Suprapubic skin (tissue), 4 donors: ENCODE results near the gene GPR132. TPM values are rescaled to one million over a fixed set of nuclear protein-coding genes. Genes with fewer than 3 reads are reported as not detected.
A peak's percentile ranks its signal among the peaks of the same experiment; 100 is the strongest.

Experiments used
- DNase-seq, 2 donors: peaks; one replicate each; pipeline ENCODE4 v3.0.0-alpha.2; 2019; ENCODE audit warnings: low spot score in 2 of 2
- H3K27ac ChIP-seq: fragments of 200-600 bp; sonication (generic); one replicate; pipeline ENCODE4 v1.5.1; 2019
- H3K27me3 ChIP-seq: fragments of 200-600 bp; sonication (generic); one replicate; pipeline ENCODE4 v1.5.1; 2019
- H3K36me3 ChIP-seq: fragments of 200-600 bp; sonication (generic); one replicate; pipeline ENCODE4 v1.5.1; 2019
- H3K4me1 ChIP-seq: fragments of 200-600 bp; sonication (generic); one replicate; pipeline ENCODE4 v1.5.1; 2019
- H3K4me3 ChIP-seq: fragments of 200-600 bp; sonication (generic); one replicate; pipeline ENCODE4 v1.5.1; 2019; ENCODE audit warnings: mild to moderate bottlenecking
- H3K9me3 ChIP-seq: fragments of 200-600 bp; sonication (generic); one replicate; pipeline ENCODE4 v1.5.1; 2019
- CTCF ChIP-seq, 2 donors: fragments of 200-600 bp in 1 of 2; fragments of 450-650 bp in 1 of 2; sonication (generic) in 1 of 2; IDR thresholded peaks; one replicate each; pipeline ENCODE4 v1.5.1; 2016 to 2019; ENCODE audit warnings: antibody characterized with exemption in 2 of 2, mild to moderate bottlenecking in 1 of 2, moderate library complexity in 1 of 2
- EP300 ChIP-seq: sonication (generic); formaldehyde crosslinking; IDR thresholded peaks from one replicate; pipeline ENCODE4 v1.6.1; 2017; ENCODE audit warnings: antibody characterized with exemption
- POLR2A ChIP-seq, 2 donors: fragments of 450-650 bp; IDR thresholded peaks; one replicate each; pipeline ENCODE4 v1.6.1; 2017; ENCODE audit warnings: antibody characterized with exemption in 2 of 2, mild to moderate bottlenecking in 2 of 2, moderate library complexity in 2 of 2
- POLR2AphosphoS5 ChIP-seq, 3 donors: sonication (generic); formaldehyde crosslinking; IDR thresholded peaks; one replicate each; pipeline ENCODE4 v1.6.1; 2017; ENCODE audit warnings: antibody characterized with exemption in 3 of 3
- WGBS: methylation state at CpG from one replicate; pipeline ENCODE4 v1.1.5; 2018; 5-methylcytosine and 5-hydroxymethylcytosine counted together
- total RNA-seq, 4 donors: library from RNA; depleted of rRNA; stranded (reverse); fragments of >200 nt; gene quantifications; one replicate each; pipeline ENCODE4 v1.1.0, GENCODE V29; 2016

The GPR132 gene
- total RNA-seq, 4 donors from 2014 or later: 0.95 to 2.7 (median 1.3) TPM

- Histone ChIP-seq H3K27me3 (peaks cover 38% of the 10 kb centered on the region), H3K27ac (peak overlapping the region; percentile 40), H3K36me3 (no peaks in the 10 kb centered on the region), H3K4me1 (peaks cover 37% of the 10 kb centered on the region), H3K4me3 (peak overlapping the region; percentile 8), H3K9me3 (no peaks in the 10 kb centered on the region)
- peak in 1 of 2 donors; percentile 77 for DNase-seq
- TF ChIP-seq POLR2A (IDR thresholded peaks at IDR 0.05): no peak
- no peak for TF ChIP-seq EP300
- no peak for TF ChIP-seq CTCF (IDR thresholded peaks at IDR 0.05)
- TF ChIP-seq POLR2AphosphoS5 (IDR thresholded peaks at IDR 0.05): no peak
- WGBS: 10% methylated on average over 13 of the region's 24 CpGs
Observed at GRCh38 chr14:105075379-105076295, 10.4 kb upstream of the GPR132 start.

- no peaks in the 10 kb centered on the region for H3K9me3 ChIP-seq
- no peaks in the 10 kb centered on the region for H3K36me3 ChIP-seq
- H3K4me1 ChIP-seq: peaks cover 37% of the 10 kb centered on the region
- WGBS: 20% methylated on average over 2 of the region's 15 CpGs
- H3K27me3 ChIP-seq: peaks cover 38% of the 10 kb centered on the region
- H3K4me3 ChIP-seq: peak overlapping the region; percentile 8
- DNase-seq: peak; percentile 65 to 78
- H3K27ac ChIP-seq: no peak overlapping the region
- TF ChIP-seq POLR2A (IDR thresholded peaks at IDR 0.05) (no peak), EP300 (no peak), CTCF (IDR thresholded peaks at IDR 0.05) (no peak), POLR2AphosphoS5 (IDR thresholded peaks at IDR 0.05) (no peak)
Observed at GRCh38 chr14:105074601-105075053, 9.4 kb upstream of the GPR132 start.

- H3K36me3 ChIP-seq: no peaks in the 10 kb centered on the region
- 79% methylated on average over 11 of the region's 18 CpGs for WGBS
- H3K4me3 ChIP-seq: no peak overlapping the region
- no peak overlapping the region for H3K27ac ChIP-seq
- TF ChIP-seq POLR2AphosphoS5 (IDR thresholded peaks at IDR 0.05): no peak
- TF ChIP-seq POLR2A (IDR thresholded peaks at IDR 0.05): no peak
- no peak for TF ChIP-seq EP300
- no peak for TF ChIP-seq CTCF (IDR thresholded peaks at IDR 0.05)
- H3K9me3 ChIP-seq: no peaks in the 10 kb centered on the region
- peaks cover 35% of the 10 kb centered on the region for H3K4me1 ChIP-seq
- H3K27me3 ChIP-seq: peaks cover 38% of the 10 kb centered on the region
- peak; percentile 62 to 76 for DNase-seq
Observed at GRCh38 chr14:105073720-105074600, 8.7 kb upstream of the GPR132 start.

GRCh38 chr14:105072892-105073719 lies 7.9 kb upstream of the GPR132 start:
- Histone ChIP-seq H3K27me3 (peaks cover 38% of the 10 kb centered on the region), H3K4me3 (no peak overlapping the region), H3K36me3 (no peaks in the 10 kb centered on the region), H3K9me3 (no peaks in the 10 kb centered on the region), H3K4me1 (peaks cover 33% of the 10 kb centered on the region), H3K27ac (no peak overlapping the region)
- DNase-seq: no peak
- 64% methylated on average over 10 of the region's 18 CpGs for WGBS
- no peak for TF ChIP-seq POLR2A (IDR thresholded peaks at IDR 0.05)
- no peak for TF ChIP-seq EP300
- no peak for TF ChIP-seq CTCF (IDR thresholded peaks at IDR 0.05)
- TF ChIP-seq POLR2AphosphoS5 (IDR thresholded peaks at IDR 0.05): no peak
